HEK293 (cell line): ENCODE data around the gene CCBE1.

ENCODE experiments used
- CTCF ChIA-PET: fragments of 350-600 bp; formaldehyde crosslinking; extraction: SDS; loops from one replicate; lab custom pipeline; 2021; ENCODE audit warnings: antibody characterized with exemption; lab: Yijun Ruan, JAX
- POLR2A ChIA-PET: fragments of 300-600 bp; formaldehyde crosslinking; extraction: SDS; loops from one replicate; lab custom pipeline; 2020; ENCODE audit warnings: antibody characterized with exemption, inconsistent platforms; lab: Yijun Ruan, JAX
- H3K27ac ChIP-seq: fragments of 200-500 bp; sonication (Bioruptor generic); 2 replicates; pipeline ENCODE4 v1.5.1; 2014; ENCODE audit warnings: low read depth, low read length, control low read depth, inconsistent platforms; ENCODE audit errors: extremely low read depth
- H3K36me3 ChIP-seq, 2 experiments: fragments of 200-500 bp in 1 of 2; sonication (Bioruptor generic) in 1 of 2; 1 replicate in 1 of 2; 2 replicates in 1 of 2; pipeline ENCODE4 v1.5.1; 2014 to 2017; ENCODE audit warnings: inconsistent platforms in 2 of 2, low read length in 2 of 2; ENCODE audit not compliant: control insufficient read depth in 2 of 2, insufficient read depth in 1 of 2
- H3K4me1 ChIP-seq: fragments of 200-500 bp; sonication (Bioruptor generic); 2 replicates; pipeline ENCODE4 v1.5.1; 2014; ENCODE audit warnings: mild to moderate bottlenecking, low read length, inconsistent platforms; ENCODE audit not compliant: control insufficient read depth, insufficient read depth
- H3K4me3 ChIP-seq: 2 replicates; pipeline ENCODE4 v1.5.1; 2011; ENCODE audit warnings: low read depth, mild to moderate bottlenecking, control low read depth, low read length, moderate library complexity
- H3K9me3 ChIP-seq: fragments of 200-500 bp; sonication (Bioruptor generic); 2 replicates; pipeline ENCODE4 v1.5.1; 2014; ENCODE audit warnings: low read depth, low read length, inconsistent platforms; ENCODE audit not compliant: control insufficient read depth, insufficient read depth
- GLIS1 ChIP-seq: fragments of 450-650 bp; formaldehyde crosslinking; IDR thresholded peaks from 2 replicates; pipeline ENCODE4 v1.5.1; 2016; ENCODE audit warnings: missing biosample characterization, missing genetic modification characterization
- KLF8 ChIP-seq: fragments of 450-650 bp; formaldehyde crosslinking; IDR thresholded peaks from 2 replicates; pipeline ENCODE4 v1.5.1; 2016; ENCODE audit warnings: missing biosample characterization, missing genetic modification characterization
- OSR2 ChIP-seq: fragments of 450-650 bp; formaldehyde crosslinking; IDR thresholded peaks from 2 replicates; pipeline ENCODE4 v1.5.1; 2016; ENCODE audit warnings: missing biosample characterization, missing genetic modification characterization
- PRDM4 ChIP-seq: fragments of 450-650 bp; formaldehyde crosslinking; IDR thresholded peaks from 2 replicates; pipeline ENCODE4 v1.5.1; 2017; ENCODE audit warnings: missing biosample characterization, missing genetic modification characterization
- SALL2 ChIP-seq: fragments of 450-650 bp; formaldehyde crosslinking; IDR thresholded peaks from 2 replicates; pipeline ENCODE4 v1.5.0; 2017; ENCODE audit warnings: missing biosample characterization, mild to moderate bottlenecking, missing genetic modification characterization, borderline replicate concordance
- ZFP3 ChIP-seq: fragments of 450-650 bp; formaldehyde crosslinking; IDR thresholded peaks from 2 replicates; pipeline ENCODE4 v1.5.1; 2016; ENCODE audit warnings: low read depth, missing biosample characterization, missing genetic modification characterization
- ZFP41 ChIP-seq: fragments of 450-650 bp; formaldehyde crosslinking; IDR thresholded peaks from 2 replicates; pipeline ENCODE4 v1.5.1; 2016; ENCODE audit warnings: missing biosample characterization, missing genetic modification characterization, borderline replicate concordance
- ZNF175 ChIP-seq: fragments of 450-650 bp; formaldehyde crosslinking; IDR thresholded peaks from 2 replicates; pipeline ENCODE4 v1.5.1; 2016; ENCODE audit warnings: missing biosample characterization, missing genetic modification characterization
- ZNF214 ChIP-seq: fragments of 450-650 bp; formaldehyde crosslinking; IDR thresholded peaks from 2 replicates; pipeline ENCODE4 v1.5.1; 2017; ENCODE audit warnings: missing biosample characterization, mild to moderate bottlenecking, missing genetic modification characterization, borderline replicate concordance
- ZNF223 ChIP-seq: fragments of 450-650 bp; formaldehyde crosslinking; IDR thresholded peaks from 2 replicates; pipeline ENCODE4 v1.5.1; 2016; ENCODE audit warnings: missing biosample characterization, missing genetic modification characterization
- ZNF302 ChIP-seq: fragments of 450-650 bp; formaldehyde crosslinking; IDR thresholded peaks from 2 replicates; pipeline ENCODE4 v1.5.1; 2016; ENCODE audit warnings: missing biosample characterization, missing genetic modification characterization, low read depth
- ZNF350 ChIP-seq: fragments of 450-650 bp; formaldehyde crosslinking; IDR thresholded peaks from 2 replicates; pipeline ENCODE4 v1.5.0; 2017; ENCODE audit warnings: missing biosample characterization, mild to moderate bottlenecking, missing genetic modification characterization
- ZNF426 ChIP-seq: fragments of 450-650 bp; formaldehyde crosslinking; IDR thresholded peaks from 2 replicates; pipeline ENCODE4 v1.5.1; 2017; ENCODE audit warnings: missing biosample characterization, missing genetic modification characterization, mild to moderate bottlenecking, inconsistent platforms, moderate library complexity
- ZNF548 ChIP-seq: fragments of 450-650 bp; formaldehyde crosslinking; IDR thresholded peaks from 2 replicates; pipeline ENCODE4 v1.5.1; 2016; ENCODE audit warnings: missing biosample characterization, missing genetic modification characterization
- ZNF558 ChIP-seq: fragments of 450-650 bp; formaldehyde crosslinking; IDR thresholded peaks from 2 replicates; pipeline ENCODE4 v1.5.1; 2016; ENCODE audit warnings: missing biosample characterization, missing genetic modification characterization
- ZNF561 ChIP-seq: fragments of 450-650 bp; IDR thresholded peaks from 2 replicates; pipeline ENCODE4 v1.5.1; 2018; ENCODE audit warnings: missing biosample characterization, missing genetic modification characterization, borderline replicate concordance
- ZNF624 ChIP-seq: fragments of 450-650 bp; formaldehyde crosslinking; IDR thresholded peaks from 2 replicates; pipeline ENCODE4 v1.5.1; 2017; ENCODE audit warnings: missing biosample characterization, missing genetic modification characterization
- ZNF677 ChIP-seq: fragments of 450-650 bp; IDR thresholded peaks from 2 replicates; pipeline ENCODE4 v1.5.0; 2018; ENCODE audit warnings: missing biosample characterization, mild to moderate bottlenecking, missing genetic modification characterization, moderate library complexity
- ZSCAN23 ChIP-seq: fragments of 450-650 bp; formaldehyde crosslinking; IDR thresholded peaks from 2 replicates; pipeline ENCODE4 v1.5.1; 2016; ENCODE audit warnings: missing biosample characterization, missing genetic modification characterization
- TF ChIP-seq, protein P1 (sequence below): fragments of 450-650 bp; formaldehyde crosslinking; IDR thresholded peaks from 2 replicates; pipeline ENCODE4 v1.5.1; 2016; ENCODE audit warnings: missing biosample characterization, missing genetic modification characterization, borderline replicate concordance
- TF ChIP-seq, protein P2 (sequence below): fragments of 450-650 bp; formaldehyde crosslinking; IDR thresholded peaks from 2 replicates; pipeline ENCODE4 v1.5.1; 2017; ENCODE audit warnings: missing biosample characterization, missing genetic modification characterization
- TF ChIP-seq, protein P3 (sequence below): fragments of 450-650 bp; formaldehyde crosslinking; IDR thresholded peaks from 2 replicates; pipeline ENCODE4 v1.5.1; 2016; ENCODE audit warnings: missing biosample characterization, missing genetic modification characterization, borderline replicate concordance

CCBE1 gene

DNA sequence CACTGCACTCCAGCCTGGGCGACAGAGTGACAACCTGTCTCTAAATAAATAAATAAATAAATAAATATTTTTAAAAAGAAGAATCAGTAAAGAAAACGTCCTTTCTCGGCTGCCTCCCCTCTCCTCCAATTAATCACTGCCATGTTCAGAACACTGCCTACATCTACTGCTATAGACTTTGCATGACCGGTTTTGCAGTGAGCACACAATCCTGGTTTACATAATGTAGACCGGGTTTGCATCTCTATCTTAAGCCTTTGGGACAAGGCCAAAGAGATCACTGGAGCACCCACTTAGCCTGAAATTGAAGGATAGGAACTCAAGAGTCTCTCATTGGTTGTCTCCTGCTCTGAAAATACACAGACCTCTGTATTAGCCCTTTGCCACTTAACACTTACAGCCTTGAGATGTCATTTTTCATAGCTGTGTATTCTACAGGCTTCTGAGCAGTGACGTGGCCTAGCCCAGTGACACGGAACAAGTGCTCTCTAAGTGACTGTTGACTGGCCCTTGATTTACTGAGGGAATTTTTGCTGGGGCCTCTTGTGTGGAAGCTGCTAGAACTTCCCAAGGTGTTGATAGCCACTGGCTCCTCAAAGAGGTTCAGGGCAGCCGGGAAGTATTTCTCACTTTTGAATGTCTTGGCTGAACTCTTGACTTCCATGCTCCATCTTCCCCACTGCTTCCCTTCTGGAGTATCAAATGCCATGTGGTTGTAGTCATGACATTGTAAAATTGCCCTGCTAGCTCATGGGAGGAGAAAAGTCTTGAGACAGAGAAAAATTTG is 45.3 kb upstream of the CCBE1 start:
- CTCF ChIA-PET, result interaction anchor here (0.8 kb wide), 1 partner anchor 81 kb away, joined by 4 read pairs; no protein-coding TSS in a partner anchor
- POLR2A ChIA-PET, result no interaction called here

GRCh38 chr18:59740141-59740540 is 42.9 kb upstream of the CCBE1 start:
- Histone ChIP-seq H3K27ac (no peak overlapping the region), H3K4me1 (no peaks in the 10 kb centered on the region), H3K9me3 (no peaks in the 10 kb centered on the region), H3K36me3 (no peaks in the 10 kb centered on the region), H3K4me3 (no peak overlapping the region)
- CTCF ChIA-PET, result interaction anchor here (0.6 to 1.0 kb wide), 2 partner anchors 108 to 250 kb away, joined by 3 to 4 read pairs; no protein-coding TSS in a partner anchor
- POLR2A ChIA-PET, result no interaction called here
- no peak for TF ChIP-seq SALL2 (tag by site-specific recombination)
- TF ChIP-seq ZNF426 (tag by site-specific recombination), result no peak
- TF ChIP-seq ZNF548, result no peak
- TF ChIP-seq, protein P1, sequence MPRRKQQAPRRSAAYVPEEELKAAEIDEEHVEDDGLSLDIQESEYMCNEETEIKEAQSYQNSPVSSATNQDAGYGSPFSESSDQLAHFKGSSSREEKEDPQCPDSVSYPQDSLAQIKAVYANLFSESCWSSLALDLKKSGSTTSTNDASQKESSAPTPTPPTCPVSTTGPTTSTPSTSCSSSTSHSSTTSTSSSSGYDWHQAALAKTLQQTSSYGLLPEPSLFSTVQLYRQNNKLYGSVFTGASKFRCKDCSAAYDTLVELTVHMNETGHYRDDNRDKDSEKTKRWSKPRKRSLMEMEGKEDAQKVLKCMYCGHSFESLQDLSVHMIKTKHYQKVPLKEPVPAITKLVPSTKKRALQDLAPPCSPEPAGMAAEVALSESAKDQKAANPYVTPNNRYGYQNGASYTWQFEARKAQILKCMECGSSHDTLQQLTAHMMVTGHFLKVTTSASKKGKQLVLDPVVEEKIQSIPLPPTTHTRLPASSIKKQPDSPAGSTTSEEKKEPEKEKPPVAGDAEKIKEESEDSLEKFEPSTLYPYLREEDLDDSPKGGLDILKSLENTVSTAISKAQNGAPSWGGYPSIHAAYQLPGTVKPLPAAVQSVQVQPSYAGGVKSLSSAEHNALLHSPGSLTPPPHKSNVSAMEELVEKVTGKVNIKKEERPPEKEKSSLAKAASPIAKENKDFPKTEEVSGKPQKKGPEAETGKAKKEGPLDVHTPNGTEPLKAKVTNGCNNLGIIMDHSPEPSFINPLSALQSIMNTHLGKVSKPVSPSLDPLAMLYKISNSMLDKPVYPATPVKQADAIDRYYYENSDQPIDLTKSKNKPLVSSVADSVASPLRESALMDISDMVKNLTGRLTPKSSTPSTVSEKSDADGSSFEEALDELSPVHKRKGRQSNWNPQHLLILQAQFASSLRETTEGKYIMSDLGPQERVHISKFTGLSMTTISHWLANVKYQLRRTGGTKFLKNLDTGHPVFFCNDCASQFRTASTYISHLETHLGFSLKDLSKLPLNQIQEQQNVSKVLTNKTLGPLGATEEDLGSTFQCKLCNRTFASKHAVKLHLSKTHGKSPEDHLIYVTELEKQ (tag by site-specific recombination), result no peak
- no peak for TF ChIP-seq ZSCAN23 (tag by site-specific recombination)
- TF ChIP-seq ZNF350 (tag by site-specific recombination), result no peak
- TF ChIP-seq ZNF214 (tag by site-specific recombination), result no peak

More for the DNA sequence above, 45.3 kb upstream of the CCBE1 start:
- Histone ChIP-seq H3K4me1 (no peaks in the 10 kb centered on the region), H3K36me3 (no peaks in the 10 kb centered on the region), H3K27ac (no peak overlapping the region), H3K9me3 (no peaks in the 10 kb centered on the region), H3K4me3 (no peak overlapping the region)
- TF ChIP-seq ZNF558 (no peak), GLIS1 (no peak), ZNF677 (tag by site-specific recombination) (no peak), ZNF302 (tag by site-specific recombination) (no peak), ZNF223 (tag by site-specific recombination) (no peak), PRDM4 (no peak), ZFP3 (tag by site-specific recombination) (no peak), ZNF175 (tag by site-specific recombination) (no peak), ZFP41 (tag by site-specific recombination) (no peak), KLF8 (tag by site-specific recombination) (no peak), ZNF624 (tag by site-specific recombination) (no peak), OSR2 (tag by site-specific recombination) (no peak), ZNF561 (no peak)
- TF ChIP-seq, protein P2, sequence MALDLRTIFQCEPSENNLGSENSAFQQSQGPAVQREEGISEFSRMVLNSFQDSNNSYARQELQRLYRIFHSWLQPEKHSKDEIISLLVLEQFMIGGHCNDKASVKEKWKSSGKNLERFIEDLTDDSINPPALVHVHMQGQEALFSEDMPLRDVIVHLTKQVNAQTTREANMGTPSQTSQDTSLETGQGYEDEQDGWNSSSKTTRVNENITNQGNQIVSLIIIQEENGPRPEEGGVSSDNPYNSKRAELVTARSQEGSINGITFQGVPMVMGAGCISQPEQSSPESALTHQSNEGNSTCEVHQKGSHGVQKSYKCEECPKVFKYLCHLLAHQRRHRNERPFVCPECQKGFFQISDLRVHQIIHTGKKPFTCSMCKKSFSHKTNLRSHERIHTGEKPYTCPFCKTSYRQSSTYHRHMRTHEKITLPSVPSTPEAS, result no peak
- TF ChIP-seq, protein P3, sequence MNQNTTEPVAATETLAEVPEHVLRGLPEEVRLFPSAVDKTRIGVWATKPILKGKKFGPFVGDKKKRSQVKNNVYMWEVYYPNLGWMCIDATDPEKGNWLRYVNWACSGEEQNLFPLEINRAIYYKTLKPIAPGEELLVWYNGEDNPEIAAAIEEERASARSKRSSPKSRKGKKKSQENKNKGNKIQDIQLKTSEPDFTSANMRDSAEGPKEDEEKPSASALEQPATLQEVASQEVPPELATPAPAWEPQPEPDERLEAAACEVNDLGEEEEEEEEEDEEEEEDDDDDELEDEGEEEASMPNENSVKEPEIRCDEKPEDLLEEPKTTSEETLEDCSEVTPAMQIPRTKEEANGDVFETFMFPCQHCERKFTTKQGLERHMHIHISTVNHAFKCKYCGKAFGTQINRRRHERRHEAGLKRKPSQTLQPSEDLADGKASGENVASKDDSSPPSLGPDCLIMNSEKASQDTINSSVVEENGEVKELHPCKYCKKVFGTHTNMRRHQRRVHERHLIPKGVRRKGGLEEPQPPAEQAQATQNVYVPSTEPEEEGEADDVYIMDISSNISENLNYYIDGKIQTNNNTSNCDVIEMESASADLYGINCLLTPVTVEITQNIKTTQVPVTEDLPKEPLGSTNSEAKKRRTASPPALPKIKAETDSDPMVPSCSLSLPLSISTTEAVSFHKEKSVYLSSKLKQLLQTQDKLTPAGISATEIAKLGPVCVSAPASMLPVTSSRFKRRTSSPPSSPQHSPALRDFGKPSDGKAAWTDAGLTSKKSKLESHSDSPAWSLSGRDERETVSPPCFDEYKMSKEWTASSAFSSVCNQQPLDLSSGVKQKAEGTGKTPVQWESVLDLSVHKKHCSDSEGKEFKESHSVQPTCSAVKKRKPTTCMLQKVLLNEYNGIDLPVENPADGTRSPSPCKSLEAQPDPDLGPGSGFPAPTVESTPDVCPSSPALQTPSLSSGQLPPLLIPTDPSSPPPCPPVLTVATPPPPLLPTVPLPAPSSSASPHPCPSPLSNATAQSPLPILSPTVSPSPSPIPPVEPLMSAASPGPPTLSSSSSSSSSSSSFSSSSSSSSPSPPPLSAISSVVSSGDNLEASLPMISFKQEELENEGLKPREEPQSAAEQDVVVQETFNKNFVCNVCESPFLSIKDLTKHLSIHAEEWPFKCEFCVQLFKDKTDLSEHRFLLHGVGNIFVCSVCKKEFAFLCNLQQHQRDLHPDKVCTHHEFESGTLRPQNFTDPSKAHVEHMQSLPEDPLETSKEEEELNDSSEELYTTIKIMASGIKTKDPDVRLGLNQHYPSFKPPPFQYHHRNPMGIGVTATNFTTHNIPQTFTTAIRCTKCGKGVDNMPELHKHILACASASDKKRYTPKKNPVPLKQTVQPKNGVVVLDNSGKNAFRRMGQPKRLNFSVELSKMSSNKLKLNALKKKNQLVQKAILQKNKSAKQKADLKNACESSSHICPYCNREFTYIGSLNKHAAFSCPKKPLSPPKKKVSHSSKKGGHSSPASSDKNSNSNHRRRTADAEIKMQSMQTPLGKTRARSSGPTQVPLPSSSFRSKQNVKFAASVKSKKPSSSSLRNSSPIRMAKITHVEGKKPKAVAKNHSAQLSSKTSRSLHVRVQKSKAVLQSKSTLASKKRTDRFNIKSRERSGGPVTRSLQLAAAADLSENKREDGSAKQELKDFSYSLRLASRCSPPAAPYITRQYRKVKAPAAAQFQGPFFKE, result no peak
